ENCODE data around the gene TENM4. TPM values are rescaled to one million over a fixed set of nuclear protein-coding genes. Genes with fewer than 3 reads are reported as not detected.

TENM4 gene
- total RNA-seq, 4 donors from 2014 or later: 5.5 to 12.3 (median 8.9) TPM

- H3K27ac ChIP-seq: no peak overlapping the region
- H3K27me3 ChIP-seq: no peaks in the 10 kb centered on the region
- 78 to 100% methylated on average over 1 of the region's 1 CpG for WGBS, 2 donors (ENCODE audit: low coverage in 1 of 2)
- no peak for ATAC-seq
- H3K9me3 ChIP-seq: no peaks in the 10 kb centered on the region
- H3K4me3 ChIP-seq: no peak overlapping the region
- no peak for TF ChIP-seq POLR2A (IDR thresholded peaks at IDR 0.05)
- TF ChIP-seq POLR2AphosphoS5 (IDR thresholded peaks at IDR 0.05): no peak
- no peak for TF ChIP-seq CTCF (IDR thresholded peaks at IDR 0.05)
- no peak for TF ChIP-seq EP300 (IDR thresholded peaks at IDR 0.05)
- H3K4me1 ChIP-seq: no peaks in the 10 kb centered on the region
- no peaks in the 10 kb centered on the region for H3K36me3 ChIP-seq
Observed at GRCh38 chr11:79021601-79022000, 419.2 kb downstream of the TENM4 start.

- ATAC-seq: no peak
- no peaks in the 10 kb centered on the region for H3K27me3 ChIP-seq
- no peaks in the 10 kb centered on the region for H3K4me1 ChIP-seq
- H3K4me3 ChIP-seq: no peak overlapping the region
- no peaks in the 10 kb centered on the region for H3K9me3 ChIP-seq
- H3K36me3 ChIP-seq: no peaks in the 10 kb centered on the region
- TF ChIP-seq EP300 (IDR thresholded peaks at IDR 0.05) (no peak), POLR2AphosphoS5 (IDR thresholded peaks at IDR 0.05) (no peak), CTCF (IDR thresholded peaks at IDR 0.05) (no peak)
- H3K27ac ChIP-seq: no peak overlapping the region
- WGBS, 2 donors (ENCODE audit: low coverage in 1 of 2): 80 to 83% methylated on average over 3 to 4 of the region's 4 CpGs
Observed at GRCh38 chr11:79019975-79020374, 420.9 kb downstream of the TENM4 start.

GRCh38 chr11:79019277-79019676, 421.6 kb downstream of the TENM4 start:
- Histone ChIP-seq H3K27me3 (no peaks in the 10 kb centered on the region), H3K4me1 (no peaks in the 10 kb centered on the region), H3K9me3 (no peaks in the 10 kb centered on the region), H3K27ac (no peak overlapping the region), H3K4me3 (no peak overlapping the region), H3K36me3 (no peaks in the 10 kb centered on the region)
- ATAC-seq: no peak
- TF ChIP-seq CTCF (IDR thresholded peaks at IDR 0.05): no peak
- no peak for TF ChIP-seq POLR2AphosphoS5 (IDR thresholded peaks at IDR 0.05)
- no peak for TF ChIP-seq EP300 (IDR thresholded peaks at IDR 0.05)
- no peak for TF ChIP-seq POLR2A (IDR thresholded peaks at IDR 0.05)

- no peak for ATAC-seq
- no peaks in the 10 kb centered on the region for H3K27me3 ChIP-seq
- H3K9me3 ChIP-seq: no peaks in the 10 kb centered on the region
- H3K27ac ChIP-seq: no peak overlapping the region
- WGBS, 2 donors (ENCODE audit: low coverage in 1 of 2): 19 to 60% methylated on average over 3 of the region's 3 CpGs
- H3K4me1 ChIP-seq: no peaks in the 10 kb centered on the region
- no peak overlapping the region for H3K4me3 ChIP-seq
- no peak for TF ChIP-seq CTCF (IDR thresholded peaks at IDR 0.05)
- no peak for TF ChIP-seq EP300 (IDR thresholded peaks at IDR 0.05)
- TF ChIP-seq POLR2AphosphoS5 (IDR thresholded peaks at IDR 0.05): no peak
- no peak for TF ChIP-seq POLR2A (IDR thresholded peaks at IDR 0.05)
- no peaks in the 10 kb centered on the region for H3K36me3 ChIP-seq
Observed at GRCh38 chr11:79018371-79018849, 422.4 kb downstream of the TENM4 start.

- Histone ChIP-seq H3K4me3 (no peak overlapping the region), H3K36me3 (no peaks in the 10 kb centered on the region), H3K27me3 (no peaks in the 10 kb centered on the region), H3K27ac (no peak overlapping the region), H3K4me1 (no peaks in the 10 kb centered on the region), H3K9me3 (no peaks in the 10 kb centered on the region)
- no peak for TF ChIP-seq CTCF (IDR thresholded peaks at IDR 0.05)
- no peak for TF ChIP-seq POLR2AphosphoS5 (IDR thresholded peaks at IDR 0.05)
- TF ChIP-seq EP300 (IDR thresholded peaks at IDR 0.05): no peak
- TF ChIP-seq POLR2A (IDR thresholded peaks at IDR 0.05): no peak
- no peak for ATAC-seq
Observed at GRCh38 chr11:79017811-79018210, 423.0 kb downstream of the TENM4 start.
